ENCODE results near the gene ANXA3. TPM values are rescaled to one million over a fixed set of nuclear protein-coding genes. Genes with fewer than 3 reads are reported as not detected.

The ANXA3 gene
- total RNA-seq, 1 experiment from 2014 or later: 12.0 TPM

DNA sequence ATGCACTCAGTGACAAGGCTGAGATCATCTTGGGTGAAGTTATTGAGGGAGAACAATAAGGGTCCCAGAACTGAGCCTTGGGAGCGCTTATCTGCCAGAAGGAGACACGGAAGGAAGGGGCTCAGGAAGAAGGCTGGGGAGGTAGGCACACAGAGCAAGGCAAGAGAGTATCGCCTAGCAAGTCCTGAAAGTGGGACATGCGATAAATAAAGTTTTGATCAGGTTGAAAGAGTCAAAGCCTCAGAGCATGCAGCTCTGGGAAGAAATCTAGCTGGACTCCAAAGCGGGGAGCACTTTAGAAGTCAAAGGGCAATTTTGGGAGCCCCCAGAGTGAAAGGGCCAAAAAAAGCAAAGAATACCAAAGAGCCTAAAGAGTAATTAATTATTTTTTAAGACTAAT, 17.7 kb upstream of the ANXA3 start:
- ChIA-PET CTCF (no interaction called here), POLR2A (no interaction called here)
- H3K27me3 Mint-ChIP-seq (ENCODE audit: low read depth): no peaks in the 10 kb centered on the region
- H3K4me3 Mint-ChIP-seq: no peak overlapping the region
- H3K9me3 Mint-ChIP-seq: 0 out of 2 replicates have a peak, but pooled peaks cover 4% of the 10 kb centered on the region
- H3K27ac Mint-ChIP-seq: peak overlapping the region; percentile 37; the same call in 1 of the 2 replicates
- DNase-seq (ENCODE audit: low spot score): no peak
- TF ChIP-seq GTF2I (CRISPR knock-in tag; conservative IDR thresholded peaks at IDR 0.05): no peak
- no peak for TF ChIP-seq IRF2 (CRISPR knock-in tag; IDR thresholded peaks at IDR 0.05; ENCODE audit: borderline replicate concordance, low read depth)
- TF ChIP-seq MYBL2 (CRISPR knock-in tag; IDR thresholded peaks at IDR 0.05): no peak
- TF ChIP-seq, protein P1, sequence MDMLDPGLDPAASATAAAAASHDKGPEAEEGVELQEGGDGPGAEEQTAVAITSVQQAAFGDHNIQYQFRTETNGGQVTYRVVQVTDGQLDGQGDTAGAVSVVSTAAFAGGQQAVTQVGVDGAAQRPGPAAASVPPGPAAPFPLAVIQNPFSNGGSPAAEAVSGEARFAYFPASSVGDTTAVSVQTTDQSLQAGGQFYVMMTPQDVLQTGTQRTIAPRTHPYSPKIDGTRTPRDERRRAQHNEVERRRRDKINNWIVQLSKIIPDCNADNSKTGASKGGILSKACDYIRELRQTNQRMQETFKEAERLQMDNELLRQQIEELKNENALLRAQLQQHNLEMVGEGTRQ (CRISPR knock-in tag; IDR thresholded peaks at IDR 0.05): no peak
- TF ChIP-seq ESRRA (CRISPR knock-in tag; IDR thresholded peaks at IDR 0.05; ENCODE audit: borderline replicate concordance): no peak
- no peak for TF ChIP-seq ELF4 (CRISPR knock-in tag; IDR thresholded peaks at IDR 0.05; ENCODE audit: low read depth)
- TF ChIP-seq, protein P2, sequence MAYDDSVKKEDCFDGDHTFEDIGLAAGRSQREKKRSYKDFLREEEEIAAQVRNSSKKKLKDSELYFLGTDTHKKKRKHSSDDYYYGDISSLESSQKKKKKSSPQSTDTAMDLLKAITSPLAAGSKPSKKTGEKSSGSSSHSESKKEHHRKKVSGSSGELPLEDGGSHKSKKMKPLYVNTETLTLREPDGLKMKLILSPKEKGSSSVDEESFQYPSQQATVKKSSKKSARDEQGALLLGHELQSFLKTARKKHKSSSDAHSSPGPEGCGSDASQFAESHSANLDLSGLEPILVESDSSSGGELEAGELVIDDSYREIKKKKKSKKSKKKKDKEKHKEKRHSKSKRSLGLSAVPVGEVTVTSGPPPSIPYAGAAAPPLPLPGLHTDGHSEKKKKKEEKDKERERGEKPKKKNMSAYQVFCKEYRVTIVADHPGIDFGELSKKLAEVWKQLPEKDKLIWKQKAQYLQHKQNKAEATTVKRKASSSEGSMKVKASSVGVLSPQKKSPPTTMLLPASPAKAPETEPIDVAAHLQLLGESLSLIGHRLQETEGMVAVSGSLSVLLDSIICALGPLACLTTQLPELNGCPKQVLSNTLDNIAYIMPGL (CRISPR knock-in tag; IDR thresholded peaks at IDR 0.05): no peak
- TF ChIP-seq, protein P3, sequence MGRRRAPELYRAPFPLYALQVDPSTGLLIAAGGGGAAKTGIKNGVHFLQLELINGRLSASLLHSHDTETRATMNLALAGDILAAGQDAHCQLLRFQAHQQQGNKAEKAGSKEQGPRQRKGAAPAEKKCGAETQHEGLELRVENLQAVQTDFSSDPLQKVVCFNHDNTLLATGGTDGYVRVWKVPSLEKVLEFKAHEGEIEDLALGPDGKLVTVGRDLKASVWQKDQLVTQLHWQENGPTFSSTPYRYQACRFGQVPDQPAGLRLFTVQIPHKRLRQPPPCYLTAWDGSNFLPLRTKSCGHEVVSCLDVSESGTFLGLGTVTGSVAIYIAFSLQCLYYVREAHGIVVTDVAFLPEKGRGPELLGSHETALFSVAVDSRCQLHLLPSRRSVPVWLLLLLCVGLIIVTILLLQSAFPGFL (CRISPR knock-in tag; IDR thresholded peaks at IDR 0.05; ENCODE audit: borderline replicate concordance): no peak
- TF ChIP-seq, protein P4, sequence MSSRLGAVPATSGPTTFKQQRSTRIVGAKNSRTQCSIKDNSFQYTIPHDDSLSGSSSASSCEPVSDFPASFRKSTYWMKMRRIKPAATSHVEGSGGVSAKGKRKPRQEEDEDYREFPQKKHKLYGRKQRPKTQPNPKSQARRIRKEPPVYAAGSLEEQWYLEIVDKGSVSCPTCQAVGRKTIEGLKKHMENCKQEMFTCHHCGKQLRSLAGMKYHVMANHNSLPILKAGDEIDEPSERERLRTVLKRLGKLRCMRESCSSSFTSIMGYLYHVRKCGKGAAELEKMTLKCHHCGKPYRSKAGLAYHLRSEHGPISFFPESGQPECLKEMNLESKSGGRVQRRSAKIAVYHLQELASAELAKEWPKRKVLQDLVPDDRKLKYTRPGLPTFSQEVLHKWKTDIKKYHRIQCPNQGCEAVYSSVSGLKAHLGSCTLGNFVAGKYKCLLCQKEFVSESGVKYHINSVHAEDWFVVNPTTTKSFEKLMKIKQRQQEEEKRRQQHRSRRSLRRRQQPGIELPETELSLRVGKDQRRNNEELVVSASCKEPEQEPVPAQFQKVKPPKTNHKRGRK (CRISPR knock-in tag; IDR thresholded peaks at IDR 0.05; ENCODE audit: borderline replicate concordance): no peak
- TF ChIP-seq, protein P5, sequence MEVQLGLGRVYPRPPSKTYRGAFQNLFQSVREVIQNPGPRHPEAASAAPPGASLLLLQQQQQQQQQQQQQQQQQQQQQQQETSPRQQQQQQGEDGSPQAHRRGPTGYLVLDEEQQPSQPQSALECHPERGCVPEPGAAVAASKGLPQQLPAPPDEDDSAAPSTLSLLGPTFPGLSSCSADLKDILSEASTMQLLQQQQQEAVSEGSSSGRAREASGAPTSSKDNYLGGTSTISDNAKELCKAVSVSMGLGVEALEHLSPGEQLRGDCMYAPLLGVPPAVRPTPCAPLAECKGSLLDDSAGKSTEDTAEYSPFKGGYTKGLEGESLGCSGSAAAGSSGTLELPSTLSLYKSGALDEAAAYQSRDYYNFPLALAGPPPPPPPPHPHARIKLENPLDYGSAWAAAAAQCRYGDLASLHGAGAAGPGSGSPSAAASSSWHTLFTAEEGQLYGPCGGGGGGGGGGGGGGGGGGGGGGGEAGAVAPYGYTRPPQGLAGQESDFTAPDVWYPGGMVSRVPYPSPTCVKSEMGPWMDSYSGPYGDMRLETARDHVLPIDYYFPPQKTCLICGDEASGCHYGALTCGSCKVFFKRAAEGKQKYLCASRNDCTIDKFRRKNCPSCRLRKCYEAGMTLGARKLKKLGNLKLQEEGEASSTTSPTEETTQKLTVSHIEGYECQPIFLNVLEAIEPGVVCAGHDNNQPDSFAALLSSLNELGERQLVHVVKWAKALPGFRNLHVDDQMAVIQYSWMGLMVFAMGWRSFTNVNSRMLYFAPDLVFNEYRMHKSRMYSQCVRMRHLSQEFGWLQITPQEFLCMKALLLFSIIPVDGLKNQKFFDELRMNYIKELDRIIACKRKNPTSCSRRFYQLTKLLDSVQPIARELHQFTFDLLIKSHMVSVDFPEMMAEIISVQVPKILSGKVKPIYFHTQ (CRISPR knock-in tag; IDR thresholded peaks at IDR 0.05): no peak
- no peak for TF ChIP-seq GRHL2 (CRISPR knock-in tag; IDR thresholded peaks at IDR 0.05; ENCODE audit: insufficient replicate concordance, severe bottlenecking)
- TF ChIP-seq, protein P6, sequence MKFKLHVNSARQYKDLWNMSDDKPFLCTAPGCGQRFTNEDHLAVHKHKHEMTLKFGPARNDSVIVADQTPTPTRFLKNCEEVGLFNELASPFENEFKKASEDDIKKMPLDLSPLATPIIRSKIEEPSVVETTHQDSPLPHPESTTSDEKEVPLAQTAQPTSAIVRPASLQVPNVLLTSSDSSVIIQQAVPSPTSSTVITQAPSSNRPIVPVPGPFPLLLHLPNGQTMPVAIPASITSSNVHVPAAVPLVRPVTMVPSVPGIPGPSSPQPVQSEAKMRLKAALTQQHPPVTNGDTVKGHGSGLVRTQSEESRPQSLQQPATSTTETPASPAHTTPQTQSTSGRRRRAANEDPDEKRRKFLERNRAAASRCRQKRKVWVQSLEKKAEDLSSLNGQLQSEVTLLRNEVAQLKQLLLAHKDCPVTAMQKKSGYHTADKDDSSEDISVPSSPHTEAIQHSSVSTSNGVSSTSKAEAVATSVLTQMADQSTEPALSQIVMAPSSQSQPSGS (CRISPR knock-in tag; IDR thresholded peaks at IDR 0.05; ENCODE audit: borderline replicate concordance, low read depth): no peak
- TF ChIP-seq FOXP1 (CRISPR knock-in tag; IDR thresholded peaks at IDR 0.05; ENCODE audit: borderline replicate concordance): no peak
- TF ChIP-seq, protein P7, sequence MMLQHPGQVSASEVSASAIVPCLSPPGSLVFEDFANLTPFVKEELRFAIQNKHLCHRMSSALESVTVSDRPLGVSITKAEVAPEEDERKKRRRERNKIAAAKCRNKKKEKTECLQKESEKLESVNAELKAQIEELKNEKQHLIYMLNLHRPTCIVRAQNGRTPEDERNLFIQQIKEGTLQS (CRISPR knock-in tag; conservative IDR thresholded peaks at IDR 0.05): no peak
- TF ChIP-seq TEAD4 (CRISPR knock-in tag; IDR thresholded peaks at IDR 0.05): no peak
- TF ChIP-seq PRRX2 (CRISPR knock-in tag; IDR thresholded peaks at IDR 0.05): no peak
- TF ChIP-seq SOX15 (CRISPR knock-in tag; IDR thresholded peaks at IDR 0.05): no peak
- TF ChIP-seq RORB (CRISPR knock-in tag; IDR thresholded peaks at IDR 0.05): no peak
- TF ChIP-seq, protein P8, sequence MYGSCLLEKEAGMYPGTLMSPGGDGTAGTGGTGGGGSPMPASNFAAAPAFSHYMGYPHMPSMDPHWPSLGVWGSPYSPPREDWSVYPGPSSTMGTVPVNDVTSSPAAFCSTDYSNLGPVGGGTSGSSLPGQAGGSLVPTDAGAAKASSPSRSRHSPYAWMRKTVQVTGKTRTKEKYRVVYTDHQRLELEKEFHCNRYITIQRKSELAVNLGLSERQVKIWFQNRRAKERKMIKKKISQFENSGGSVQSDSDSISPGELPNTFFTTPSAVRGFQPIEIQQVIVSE (CRISPR knock-in tag; IDR thresholded peaks at IDR 0.05; ENCODE audit: borderline replicate concordance): no peak
- no peak for TF ChIP-seq MXD4 (CRISPR knock-in tag; IDR thresholded peaks at IDR 0.05; ENCODE audit: borderline replicate concordance)
- peaks cover 33% of the 10 kb centered on the region for H3K36me3 Mint-ChIP-seq
- ATAC-seq: no peak
- no peaks in the 10 kb centered on the region; the same call in 1 of the 2 replicates for H3K4me1 Mint-ChIP-seq
